IMR-90 (cell line): ENCODE data around the gene RAX2.

Source experiments
- CEBPB ChIP-seq: IDR thresholded peaks from 2 replicates; pipeline ENCODE4 v1.6.1; 2012; ENCODE audit warnings: low read depth, low read length, improper control_type of control experiment
- CHD1 ChIP-seq: IDR thresholded peaks from 2 replicates; pipeline ENCODE4 v1.6.1; 2012; ENCODE audit warnings: low read depth, low read length, improper control_type of control experiment
- FOS ChIP-seq: fragments of 150-350 bp; IDR thresholded peaks from 2 replicates; pipeline ENCODE4 v1.6.1; 2016; ENCODE audit warnings: low read depth, low read length
- MAFK ChIP-seq: IDR thresholded peaks from 2 replicates; pipeline ENCODE4 v1.6.1; 2012; ENCODE audit warnings: low read depth, low read length, improper control_type of control experiment
- MAZ ChIP-seq: IDR thresholded peaks from 2 replicates; pipeline ENCODE4 v1.6.1; 2012; ENCODE audit warnings: low read depth, mild to moderate bottlenecking, low read length, improper control_type of control experiment, moderate library complexity, borderline replicate concordance
- MXI1 ChIP-seq: IDR thresholded peaks from 2 replicates; pipeline ENCODE4 v1.6.1; 2012; ENCODE audit warnings: low read depth, mild to moderate bottlenecking, low read length, moderate library complexity, borderline replicate concordance
- POLR2A ChIP-seq: IDR thresholded peaks from 2 replicates; pipeline ENCODE4 v1.6.1; 2012; ENCODE audit warnings: mild to moderate bottlenecking, low read depth, low read length
- RAD21 ChIP-seq: IDR thresholded peaks from 2 replicates; pipeline ENCODE4 v1.6.1; 2012; ENCODE audit warnings: low read length, improper control_type of control experiment
- RCOR1 ChIP-seq: IDR thresholded peaks from 2 replicates; pipeline ENCODE4 v1.6.1; 2012; ENCODE audit warnings: mild to moderate bottlenecking, low read length, improper control_type of control experiment; ENCODE audit not compliant: insufficient replicate concordance
- RFX5 ChIP-seq: IDR thresholded peaks from 2 replicates; pipeline ENCODE4 v1.8.0; 2012; ENCODE audit warnings: low read depth, mild to moderate bottlenecking, low read length, moderate library complexity
- SMC3 ChIP-seq: fragments of 150-350 bp; IDR thresholded peaks from 2 replicates; pipeline ENCODE4 v1.6.1; 2016; ENCODE audit warnings: low read depth, mild to moderate bottlenecking, antibody characterized with exemption, low read length, moderate library complexity
- TF ChIP-seq, protein P1 (sequence below): conservative IDR thresholded peaks from 2 replicates; pipeline ENCODE4 v1.5.1; 2012; ENCODE audit warnings: mild to moderate bottlenecking, low read depth, low read length, improper control_type of control experiment
- TF ChIP-seq, protein P2 (sequence below): fragments of 150-350 bp; IDR thresholded peaks from 2 replicates; pipeline ENCODE4 v1.6.1; 2017; ENCODE audit warnings: mild to moderate bottlenecking, antibody characterized with exemption, low read length, low read depth

- TF ChIP-seq POLR2A (no peak), FOS (no peak), MXI1 (no peak), RCOR1 (no peak), CEBPB (no peak), SMC3 (no peak), RAD21 (no peak), MAFK (no peak), CHD1 (no peak), MAZ (no peak), RFX5 (no peak)
- TF ChIP-seq, protein P1, sequence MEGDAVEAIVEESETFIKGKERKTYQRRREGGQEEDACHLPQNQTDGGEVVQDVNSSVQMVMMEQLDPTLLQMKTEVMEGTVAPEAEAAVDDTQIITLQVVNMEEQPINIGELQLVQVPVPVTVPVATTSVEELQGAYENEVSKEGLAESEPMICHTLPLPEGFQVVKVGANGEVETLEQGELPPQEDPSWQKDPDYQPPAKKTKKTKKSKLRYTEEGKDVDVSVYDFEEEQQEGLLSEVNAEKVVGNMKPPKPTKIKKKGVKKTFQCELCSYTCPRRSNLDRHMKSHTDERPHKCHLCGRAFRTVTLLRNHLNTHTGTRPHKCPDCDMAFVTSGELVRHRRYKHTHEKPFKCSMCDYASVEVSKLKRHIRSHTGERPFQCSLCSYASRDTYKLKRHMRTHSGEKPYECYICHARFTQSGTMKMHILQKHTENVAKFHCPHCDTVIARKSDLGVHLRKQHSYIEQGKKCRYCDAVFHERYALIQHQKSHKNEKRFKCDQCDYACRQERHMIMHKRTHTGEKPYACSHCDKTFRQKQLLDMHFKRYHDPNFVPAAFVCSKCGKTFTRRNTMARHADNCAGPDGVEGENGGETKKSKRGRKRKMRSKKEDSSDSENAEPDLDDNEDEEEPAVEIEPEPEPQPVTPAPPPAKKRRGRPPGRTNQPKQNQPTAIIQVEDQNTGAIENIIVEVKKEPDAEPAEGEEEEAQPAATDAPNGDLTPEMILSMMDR: no peak
- TF ChIP-seq, protein P2, sequence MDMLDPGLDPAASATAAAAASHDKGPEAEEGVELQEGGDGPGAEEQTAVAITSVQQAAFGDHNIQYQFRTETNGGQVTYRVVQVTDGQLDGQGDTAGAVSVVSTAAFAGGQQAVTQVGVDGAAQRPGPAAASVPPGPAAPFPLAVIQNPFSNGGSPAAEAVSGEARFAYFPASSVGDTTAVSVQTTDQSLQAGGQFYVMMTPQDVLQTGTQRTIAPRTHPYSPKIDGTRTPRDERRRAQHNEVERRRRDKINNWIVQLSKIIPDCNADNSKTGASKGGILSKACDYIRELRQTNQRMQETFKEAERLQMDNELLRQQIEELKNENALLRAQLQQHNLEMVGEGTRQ: no peak
Observed at GRCh38 chr19:3817761-3818160, 45.7 kb upstream of the RAX2 start.
